DOHH2 (cell line): Measurements from ENCODE around the gene TGFBR2.

Experiments used
- H3F3A ChIP-seq: fragments of 200-600 bp; sonication (generic), shearing (Covaris generic); 2 replicates; pipeline ENCODE4 v1.6.0; 2016; ENCODE audit warnings: antibody characterized with exemption, mild to moderate bottlenecking; ENCODE audit not compliant: control insufficient read depth, insufficient read depth
- H3K27ac ChIP-seq: fragments of 200-600 bp; sonication (generic); 2 replicates; pipeline ENCODE4 v1.5.1; 2014; ENCODE audit warnings: low read depth, mild to moderate bottlenecking, low read length, moderate library complexity
- H3K27me3 ChIP-seq: fragments of 200-600 bp; sonication (generic); 2 replicates; pipeline ENCODE4 v1.6.1; 2014; ENCODE audit warnings: mild to moderate bottlenecking, low read length, mixed read lengths; ENCODE audit not compliant: control insufficient read depth
- H3K36me3 ChIP-seq: fragments of 200-600 bp; sonication (generic); 2 replicates; pipeline ENCODE4 v1.6.1; 2014; ENCODE audit warnings: mild to moderate bottlenecking, low read length, moderate library complexity, mixed read lengths; ENCODE audit not compliant: control insufficient read depth
- H3K4me1 ChIP-seq: fragments of 200-600 bp; sonication (generic); 2 replicates; pipeline ENCODE4 v1.6.1; 2014; ENCODE audit warnings: mild to moderate bottlenecking, low read length, mixed read lengths; ENCODE audit not compliant: control insufficient read depth
- H3K4me2 ChIP-seq: fragments of 200-600 bp; sonication (generic); 2 replicates; pipeline ENCODE4 v1.6.0; 2014; ENCODE audit warnings: mild to moderate bottlenecking, low read length, moderate library complexity
- H3K4me3 ChIP-seq: fragments of 200-600 bp; sonication (generic); 2 replicates; pipeline ENCODE4 v1.5.1; 2014; ENCODE audit warnings: mild to moderate bottlenecking, low read length, mixed read lengths
- H3K79me2 ChIP-seq: fragments of 200-600 bp; sonication (generic); 2 replicates; pipeline ENCODE4 v1.6.1; 2014; ENCODE audit warnings: mild to moderate bottlenecking, low read length, mixed read lengths; ENCODE audit not compliant: control insufficient read depth
- H3K9me2 ChIP-seq: fragments of 200-600 bp; sonication (generic); replicated peaks from 2 replicates; pipeline ENCODE4 v1.6.1; 2014; ENCODE audit warnings: mild to moderate bottlenecking, low read length, mixed read lengths; ENCODE audit not compliant: control insufficient read depth
- H3K9me3 ChIP-seq: fragments of 200-600 bp; sonication (generic); 2 replicates; pipeline ENCODE4 v1.6.1; 2014; ENCODE audit warnings: antibody characterized with exemption, low read length, mixed read lengths; ENCODE audit not compliant: control insufficient read depth, insufficient read depth
- H4K20me1 ChIP-seq: fragments of 200-600 bp; sonication (generic); 2 replicates; pipeline ENCODE4 v1.6.0; 2014; ENCODE audit warnings: low read depth, mild to moderate bottlenecking, antibody characterized with exemption, low read length, moderate library complexity; ENCODE audit not compliant: control insufficient read depth, insufficient read depth
- EZH2phosphoT487 ChIP-seq: fragments of 200-600 bp; sonication (generic); IDR thresholded peaks from 2 replicates; pipeline ENCODE4 v1.6.1; 2017; ENCODE audit warnings: borderline replicate concordance, mild to moderate bottlenecking, antibody characterized with exemption, low read length, moderate library complexity, mixed read lengths
- TF ChIP-seq, protein P1 (sequence below): fragments of 200-600 bp; sonication (generic); IDR thresholded peaks from one replicate; pipeline ENCODE4 v1.5.1; 2014; ENCODE audit warnings: antibody characterized with exemption, mild to moderate bottlenecking, low read depth, low read length; ENCODE audit not compliant: poor library complexity, severe bottlenecking

The TGFBR2 gene

DNA sequence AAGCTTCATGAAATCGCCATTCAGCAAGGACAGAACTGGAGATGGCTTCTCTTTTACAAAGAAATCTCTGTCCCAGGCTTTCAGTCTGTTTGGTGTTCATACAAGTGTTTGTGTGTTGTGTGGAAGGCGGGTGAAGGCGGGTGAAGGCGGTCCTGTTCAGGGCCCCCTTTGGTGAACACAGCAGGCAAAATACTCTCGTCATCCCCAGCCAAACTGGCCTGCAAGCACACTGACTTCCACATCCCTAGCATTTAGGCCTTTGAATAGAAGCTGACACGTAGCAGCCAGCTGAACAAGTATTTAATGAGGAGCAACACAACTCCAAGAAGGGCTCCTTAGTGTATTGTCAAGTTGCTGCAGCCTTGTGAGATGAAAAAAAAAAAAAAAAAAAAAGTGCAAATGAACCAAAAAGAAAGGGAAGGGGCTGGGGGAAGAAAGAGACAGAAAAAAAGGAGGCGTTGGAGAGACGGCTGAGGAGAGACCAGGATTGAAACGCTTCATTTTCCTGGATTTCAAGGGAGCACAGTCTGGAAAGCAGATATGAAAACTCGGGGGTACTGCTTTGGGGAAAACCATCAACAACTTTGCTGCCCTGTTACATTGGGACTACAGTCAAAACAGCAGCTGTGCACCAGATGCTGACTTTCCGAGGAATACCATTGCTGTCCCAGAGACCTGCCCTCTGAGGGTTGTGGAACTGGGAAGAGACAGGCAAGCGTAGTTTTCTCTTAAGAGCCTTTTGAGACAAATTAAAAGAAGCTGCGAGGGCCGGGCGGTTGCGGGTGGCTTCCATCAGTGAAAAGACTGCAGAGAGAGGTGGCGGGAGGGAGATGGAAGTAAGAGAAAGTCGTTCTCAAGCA, 74.6 kb downstream of the TGFBR2 start:
- Histone ChIP-seq H3F3A (no peaks in the 10 kb centered on the region), H3K9me3 (no peaks in the 10 kb centered on the region), H3K4me3 (no peak overlapping the region), H3K9me2 (no peaks in the 10 kb centered on the region), H3K79me2 (no peaks in the 10 kb centered on the region), H3K4me1 (no peaks in the 10 kb centered on the region), H3K4me2 (no peak overlapping the region), H4K20me1 (no peaks in the 10 kb centered on the region), H3K27me3 (no peaks in the 10 kb centered on the region), H3K36me3 (peaks cover 29% of the 10 kb centered on the region), H3K27ac (no peak overlapping the region)
- no peak for TF ChIP-seq EZH2phosphoT487
- TF ChIP-seq, protein P1, sequence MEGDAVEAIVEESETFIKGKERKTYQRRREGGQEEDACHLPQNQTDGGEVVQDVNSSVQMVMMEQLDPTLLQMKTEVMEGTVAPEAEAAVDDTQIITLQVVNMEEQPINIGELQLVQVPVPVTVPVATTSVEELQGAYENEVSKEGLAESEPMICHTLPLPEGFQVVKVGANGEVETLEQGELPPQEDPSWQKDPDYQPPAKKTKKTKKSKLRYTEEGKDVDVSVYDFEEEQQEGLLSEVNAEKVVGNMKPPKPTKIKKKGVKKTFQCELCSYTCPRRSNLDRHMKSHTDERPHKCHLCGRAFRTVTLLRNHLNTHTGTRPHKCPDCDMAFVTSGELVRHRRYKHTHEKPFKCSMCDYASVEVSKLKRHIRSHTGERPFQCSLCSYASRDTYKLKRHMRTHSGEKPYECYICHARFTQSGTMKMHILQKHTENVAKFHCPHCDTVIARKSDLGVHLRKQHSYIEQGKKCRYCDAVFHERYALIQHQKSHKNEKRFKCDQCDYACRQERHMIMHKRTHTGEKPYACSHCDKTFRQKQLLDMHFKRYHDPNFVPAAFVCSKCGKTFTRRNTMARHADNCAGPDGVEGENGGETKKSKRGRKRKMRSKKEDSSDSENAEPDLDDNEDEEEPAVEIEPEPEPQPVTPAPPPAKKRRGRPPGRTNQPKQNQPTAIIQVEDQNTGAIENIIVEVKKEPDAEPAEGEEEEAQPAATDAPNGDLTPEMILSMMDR: no peak

GRCh38 chr3:30681649-30682211, 75.3 kb downstream of the TGFBR2 start:
- H3K36me3 ChIP-seq: peaks cover 24% of the 10 kb centered on the region
- H3K4me2 ChIP-seq: no peak overlapping the region
- H3K9me3 ChIP-seq: no peaks in the 10 kb centered on the region
- no peaks in the 10 kb centered on the region for H3K9me2 ChIP-seq
- H4K20me1 ChIP-seq: no peaks in the 10 kb centered on the region
- H3K27ac ChIP-seq: no peak overlapping the region
- H3K27me3 ChIP-seq: no peaks in the 10 kb centered on the region
- TF ChIP-seq, protein P1: no peak
- no peak for TF ChIP-seq EZH2phosphoT487
- H3K79me2 ChIP-seq: no peaks in the 10 kb centered on the region
- no peaks in the 10 kb centered on the region for H3F3A ChIP-seq
- no peak overlapping the region for H3K4me3 ChIP-seq
- H3K4me1 ChIP-seq: no peaks in the 10 kb centered on the region

DNA sequence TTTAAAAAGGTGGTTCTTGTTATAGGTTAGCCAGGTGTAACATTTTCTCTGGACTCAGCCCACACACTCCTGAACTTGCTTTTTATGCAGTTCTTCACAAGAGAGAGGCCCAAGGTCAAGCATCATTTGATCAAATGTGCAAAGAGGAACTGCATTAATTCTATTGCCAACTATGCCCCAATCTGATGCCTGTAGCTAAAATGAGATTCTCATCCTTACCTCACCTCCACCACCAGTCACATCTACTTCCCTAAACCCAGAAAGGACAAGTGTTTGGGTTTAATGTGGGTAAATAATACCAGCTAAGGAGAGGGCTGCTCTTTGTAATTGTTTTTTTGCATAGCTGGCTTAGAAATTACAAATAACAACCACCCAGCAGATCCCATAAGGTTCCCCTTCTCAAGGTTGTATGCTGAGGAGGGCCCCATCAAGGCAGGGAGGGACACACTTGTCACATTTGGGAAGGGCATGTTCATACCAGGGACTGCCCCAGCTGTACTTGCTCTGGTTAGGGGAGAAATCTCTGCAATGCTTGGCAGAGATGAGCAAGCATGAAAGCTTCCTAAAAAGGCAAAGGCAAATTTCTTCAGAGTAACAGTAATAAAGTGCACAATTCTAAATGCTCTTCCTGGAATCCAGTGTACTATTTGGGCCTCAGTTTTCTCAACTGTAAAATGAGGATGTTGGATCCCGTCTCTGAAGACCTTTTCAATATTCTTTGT, 76.2 kb downstream of the TGFBR2 start:
- no peaks in the 10 kb centered on the region for H3K4me1 ChIP-seq
- no peaks in the 10 kb centered on the region for H3K27me3 ChIP-seq
- no peak overlapping the region for H3K27ac ChIP-seq
- TF ChIP-seq EZH2phosphoT487: no peak
- TF ChIP-seq, protein P1: no peak
- H3K79me2 ChIP-seq: no peaks in the 10 kb centered on the region
- no peaks in the 10 kb centered on the region for H3K9me2 ChIP-seq
- H3K4me3 ChIP-seq: no peak overlapping the region
- no peak overlapping the region for H3K4me2 ChIP-seq
- H3F3A ChIP-seq: no peaks in the 10 kb centered on the region
- no peaks in the 10 kb centered on the region for H3K9me3 ChIP-seq
- no peaks in the 10 kb centered on the region for H4K20me1 ChIP-seq
- peaks cover 15% of the 10 kb centered on the region for H3K36me3 ChIP-seq
